HepG2 (cell line): Measurements from ENCODE around the gene CALD1. TPM values are rescaled to one million over a fixed set of nuclear protein-coding genes. Genes with fewer than 3 reads are reported as not detected.

Experiments
- ATAC-seq: fragments of 200-7000 bp; cut with Tn5 transposase; 3 replicates; pipeline ENCODE4 v1.9.1; 2020; ENCODE audit warnings: mild to moderate bottlenecking, moderate library complexity
- BruUV-seq: library from RNA; stranded (reverse); fragments of 400-500 nt; replicated peaks from 2 replicates; lab custom pipeline; 2021; lab: Mats Ljungman, UMichigan
- CTCF ChIA-PET: fragments of 300-600 bp; formaldehyde crosslinking; extraction: SDS; loops from one replicate; lab custom pipeline; 2021; ENCODE audit warnings: low total read pairs, inconsistent platforms, low intra/inter-chr PET ratio; lab: Yijun Ruan, JAX
- POLR2A ChIA-PET: fragments of 350-600 bp; sonication (Branson Sonifier 250); formaldehyde crosslinking; loops from one replicate; lab custom pipeline; 2020; ENCODE audit warnings: antibody characterized with exemption, inconsistent platforms; lab: Yijun Ruan, JAX
- DNase-seq: peaks from one replicate; pipeline ENCODE4 v3.0.0-alpha.2; 2015; ENCODE audit warnings: low spot score
- FAIRE-seq: peaks from 3 replicates; lab custom pipeline; 2011; peaks lifted over from hg19 to GRCh38; lab: Jason Lieb, UNC
- H2AFZ ChIP-seq: one replicate; pipeline ENCODE4 v1.6.1; 2011; ENCODE audit warnings: low read length, inconsistent platforms
- H3K27ac ChIP-seq: fragments of 300-600 bp; 3 replicates; pipeline ENCODE4 v1.8.0; 2011; ENCODE audit warnings: mixed run types, mild to moderate bottlenecking, mixed read lengths, low read length, inconsistent platforms; ENCODE audit not compliant: insufficient read depth; ENCODE audit errors: extremely low read length
- H3K27me3 ChIP-seq, 2 experiments: fragments of 200-600 bp in 1 of 2; 2 replicates in 1 of 2; 3 replicates in 1 of 2; pipeline versions ENCODE4 v1.6.0 to v1.8.0; 2011; ENCODE audit warnings: low read length in 2 of 2, mild to moderate bottlenecking in 2 of 2, moderate library complexity in 2 of 2, inconsistent platforms in 1 of 2; ENCODE audit not compliant: insufficient read depth in 2 of 2, control insufficient read depth in 1 of 2
- H3K36me3 ChIP-seq, 2 experiments: fragments of 200-600 bp in 1 of 2; replicated peaks in 1 of 2; 2 replicates in 1 of 2; 3 replicates in 1 of 2; pipeline versions ENCODE4 v1.5.1 to v1.8.0; 2011; ENCODE audit warnings: low read length in 2 of 2, inconsistent platforms in 1 of 2; ENCODE audit not compliant: insufficient read depth in 2 of 2, control insufficient read depth in 1 of 2
- H3K4me1 ChIP-seq: 2 replicates; pipeline ENCODE4 v1.5.1; 2012; ENCODE audit warnings: low read length, inconsistent platforms; ENCODE audit not compliant: insufficient read depth
- H3K4me2 ChIP-seq: 2 replicates; pipeline ENCODE4 v1.6.0; 2011; ENCODE audit warnings: low read depth, low read length, inconsistent platforms
- H3K4me3 ChIP-seq, 3 experiments: fragments of 200-600 bp in 1 of 3; sonication (generic), shearing (Covaris generic) in 1 of 3; replicated peaks in 1 of 3; 2 replicates each; pipeline ENCODE4 v1.5.1; 2011 to 2016; ENCODE audit warnings: low read length in 3 of 3, inconsistent platforms in 2 of 3, low read depth in 2 of 3, mild to moderate bottlenecking in 2 of 3, control low read depth in 1 of 3, mixed read lengths in 1 of 3; ENCODE audit not compliant: insufficient read depth in 1 of 3
- H3K79me2 ChIP-seq: one replicate; pipeline ENCODE4 v1.6.1; 2011; ENCODE audit warnings: low read length, inconsistent platforms; ENCODE audit not compliant: insufficient read depth
- H3K9ac ChIP-seq: 2 replicates; pipeline ENCODE4 v1.6.0; 2011; ENCODE audit warnings: mild to moderate bottlenecking, low read depth, low read length, inconsistent platforms; ENCODE audit not compliant: insufficient read depth
- H3K9me3 ChIP-seq: 2 replicates; pipeline ENCODE4 v1.5.1; 2012; ENCODE audit warnings: mild to moderate bottlenecking, low read length
- H4K20me1 ChIP-seq: 2 replicates; pipeline ENCODE4 v1.6.0; 2011; ENCODE audit warnings: inconsistent platforms, mild to moderate bottlenecking, low read length, moderate library complexity; ENCODE audit not compliant: insufficient read depth
- CHD4 ChIP-seq: fragments of 200-600 bp; sonication (generic); IDR thresholded peaks from 2 replicates; pipeline ENCODE4 v1.7.0; 2017; ENCODE audit warnings: mild to moderate bottlenecking, low read length, borderline replicate concordance
- HMG20A ChIP-seq: IDR thresholded peaks from 2 replicates; pipeline ENCODE4 v1.6.1; 2016; ENCODE audit warnings: borderline replicate concordance
- HNRNPK ChIP-seq: fragments of 200-400 bp; formaldehyde crosslinking; IDR thresholded peaks from 2 replicates; pipeline ENCODE4 v1.6.1; 2018; ENCODE audit warnings: low read length, low read depth, moderate library complexity, mild to moderate bottlenecking; ENCODE audit not compliant: poor library complexity, severe bottlenecking
- NR3C1 ChIP-seq: sonication (generic); formaldehyde crosslinking; IDR thresholded peaks from 2 replicates; pipeline ENCODE4 v1.4.0; 2020; ENCODE audit warnings: missing genetic modification reagents
- SAFB2 ChIP-seq: sonication (generic); formaldehyde crosslinking; IDR thresholded peaks from 2 replicates; pipeline ENCODE4 v1.5.1; 2020; ENCODE audit warnings: missing genetic modification reagents, low read depth, mild to moderate bottlenecking, borderline replicate concordance
- SRF ChIP-seq: IDR thresholded peaks from 2 replicates; pipeline ENCODE4 v1.6.1; 2011; ENCODE audit warnings: mild to moderate bottlenecking, low read depth, low read length, moderate library complexity
- SUZ12 ChIP-seq: fragments of 150-350 bp; IDR thresholded peaks from 2 replicates; pipeline ENCODE4 v1.6.1; 2014; ENCODE audit warnings: low read depth, low read length
- ZFP82 ChIP-seq: sonication (generic); formaldehyde crosslinking; IDR thresholded peaks from 2 replicates; pipeline ENCODE4 v1.5.1; 2020; ENCODE audit warnings: mild to moderate bottlenecking, missing genetic modification reagents, borderline replicate concordance
- ZIK1 ChIP-seq: sonication (generic); formaldehyde crosslinking; IDR thresholded peaks from 2 replicates; pipeline ENCODE4 v1.5.0; 2020; ENCODE audit warnings: mild to moderate bottlenecking, low read depth, missing genetic modification reagents, borderline replicate concordance
- ZKSCAN8 ChIP-seq: IDR thresholded peaks from 2 replicates; pipeline ENCODE4 v1.6.1; 2016; ENCODE audit warnings: borderline replicate concordance, missing genetic modification reagents, missing compliant biosample characterization
- ZNF557 ChIP-seq: sonication (generic); formaldehyde crosslinking; IDR thresholded peaks from 2 replicates; pipeline ENCODE4 v1.4.0; 2020; ENCODE audit warnings: missing genetic modification reagents
- WGBS: methylation state at CpG from one replicate; pipeline ENCODE4 v1.1.6; 2017; ENCODE audit warnings: low lambda C conversion rate; 5-methylcytosine and 5-hydroxymethylcytosine counted together
- in situ Hi-C: cut with HindIII; loops from 2 replicates; pipeline ENCODE4 v1.10.0; 2017; ENCODE audit warnings: low pct_unique_long_range_greater_than_20kb; ENCODE audit not compliant: extremely low pct_ligation_motif_present
- intact Hi-C: fragments of 100-400 bp; cut with micrococcal nuclease; formaldehyde crosslinking; loops from one replicate; pipeline ENCODE4 v1.10.0; 2022; ENCODE audit not compliant: unreplicated experiment
- polyA plus RNA-seq, 8 experiments: library from polyadenylated mRNA; depleted of rRNA in 3 of 8; stranded (reverse) in 7 of 8; unstranded in 1 of 8; fragments of >200 nt; fragmentation: Illumina TruSeq in 4 of 8; extraction: Trizol in 4 of 8; gene quantifications; 2 replicates each; pipeline versions ENCODE4 v1.2.1 to v1.2.3, GENCODE V29; 2011 to 2016; ENCODE audit warnings: low read depth in 4 of 8, missing spikeins in 1 of 8, mixed read lengths in 1 of 8; ENCODE audit not compliant: insufficient read depth in 1 of 8
- total RNA-seq, 5 experiments: library from RNA; depleted of rRNA; stranded (reverse); fragments of >200 nt; fragmentation: Illumina TruSeq; extraction: Trizol; gene quantifications; 2 replicates each; pipeline ENCODE4 v1.2.3, GENCODE V29; 2016; ENCODE audit warnings: low read depth in 1 of 5
- TF ChIP-seq, protein P1 (sequence below): sonication (generic); formaldehyde crosslinking; IDR thresholded peaks from 2 replicates; pipeline ENCODE4 v1.4.0; 2020; ENCODE audit warnings: mild to moderate bottlenecking, missing genetic modification reagents
- TF ChIP-seq, protein P2 (sequence below): sonication (generic); formaldehyde crosslinking; IDR thresholded peaks from 2 replicates; pipeline ENCODE4 v1.4.0; 2020; ENCODE audit warnings: missing genetic modification reagents, borderline replicate concordance

CALD1 gene
- total and polyA plus RNA-seq, 2 of the 13 experiments (the other 11 are each of a cell fraction or from before 2014, with no cell fraction given), result 53.0 to 112 TPM

DNA sequence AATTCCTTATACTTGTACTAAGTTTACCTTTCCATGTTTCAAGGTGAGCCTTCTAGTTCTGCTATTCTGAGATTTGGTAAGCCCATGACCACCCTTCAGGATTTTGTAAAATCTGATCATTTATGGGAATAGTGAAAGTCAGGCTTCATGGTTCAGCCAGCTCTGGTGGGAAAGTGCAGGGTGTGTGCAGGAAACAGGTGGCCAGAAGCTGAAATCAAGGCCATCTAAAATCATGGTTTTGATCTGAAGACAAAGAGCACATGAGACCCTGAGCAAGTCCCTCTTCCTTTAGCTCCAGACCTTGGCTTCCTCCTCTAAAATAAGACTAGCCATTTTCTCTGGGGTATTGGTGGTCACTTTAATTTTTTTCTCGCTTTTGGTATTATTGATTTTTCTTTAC is 91.3 kb downstream of the CALD1 start:
- Histone ChIP-seq H3K27me3 (no peaks in the 10 kb centered on the region), H3K9me3 (no peaks in the 10 kb centered on the region), H3K36me3 (no peaks in the 10 kb centered on the region), H3K4me3 (no peak overlapping the region), H4K20me1 (no peaks in the 10 kb centered on the region), H3K79me2 (no peaks in the 10 kb centered on the region), H2AFZ (no peak overlapping the region), H3K4me2 (no peak overlapping the region), H3K4me1 (no peaks in the 10 kb centered on the region), H3K27ac (no peak overlapping the region), H3K9ac (no peak overlapping the region)
- TF ChIP-seq HMG20A (CRISPR knock-in tag) (no peak), NR3C1 (no peak), ZFP82 (no peak), ZNF557 (CRISPR knock-in tag) (no peak), ZKSCAN8 (CRISPR knock-in tag) (no peak), SRF (no peak), SUZ12 (no peak), SAFB2 (CRISPR knock-in tag) (no peak), HNRNPK (no peak), ZIK1 (CRISPR knock-in tag) (no peak), CHD4 (no peak)
- TF ChIP-seq, protein P1, sequence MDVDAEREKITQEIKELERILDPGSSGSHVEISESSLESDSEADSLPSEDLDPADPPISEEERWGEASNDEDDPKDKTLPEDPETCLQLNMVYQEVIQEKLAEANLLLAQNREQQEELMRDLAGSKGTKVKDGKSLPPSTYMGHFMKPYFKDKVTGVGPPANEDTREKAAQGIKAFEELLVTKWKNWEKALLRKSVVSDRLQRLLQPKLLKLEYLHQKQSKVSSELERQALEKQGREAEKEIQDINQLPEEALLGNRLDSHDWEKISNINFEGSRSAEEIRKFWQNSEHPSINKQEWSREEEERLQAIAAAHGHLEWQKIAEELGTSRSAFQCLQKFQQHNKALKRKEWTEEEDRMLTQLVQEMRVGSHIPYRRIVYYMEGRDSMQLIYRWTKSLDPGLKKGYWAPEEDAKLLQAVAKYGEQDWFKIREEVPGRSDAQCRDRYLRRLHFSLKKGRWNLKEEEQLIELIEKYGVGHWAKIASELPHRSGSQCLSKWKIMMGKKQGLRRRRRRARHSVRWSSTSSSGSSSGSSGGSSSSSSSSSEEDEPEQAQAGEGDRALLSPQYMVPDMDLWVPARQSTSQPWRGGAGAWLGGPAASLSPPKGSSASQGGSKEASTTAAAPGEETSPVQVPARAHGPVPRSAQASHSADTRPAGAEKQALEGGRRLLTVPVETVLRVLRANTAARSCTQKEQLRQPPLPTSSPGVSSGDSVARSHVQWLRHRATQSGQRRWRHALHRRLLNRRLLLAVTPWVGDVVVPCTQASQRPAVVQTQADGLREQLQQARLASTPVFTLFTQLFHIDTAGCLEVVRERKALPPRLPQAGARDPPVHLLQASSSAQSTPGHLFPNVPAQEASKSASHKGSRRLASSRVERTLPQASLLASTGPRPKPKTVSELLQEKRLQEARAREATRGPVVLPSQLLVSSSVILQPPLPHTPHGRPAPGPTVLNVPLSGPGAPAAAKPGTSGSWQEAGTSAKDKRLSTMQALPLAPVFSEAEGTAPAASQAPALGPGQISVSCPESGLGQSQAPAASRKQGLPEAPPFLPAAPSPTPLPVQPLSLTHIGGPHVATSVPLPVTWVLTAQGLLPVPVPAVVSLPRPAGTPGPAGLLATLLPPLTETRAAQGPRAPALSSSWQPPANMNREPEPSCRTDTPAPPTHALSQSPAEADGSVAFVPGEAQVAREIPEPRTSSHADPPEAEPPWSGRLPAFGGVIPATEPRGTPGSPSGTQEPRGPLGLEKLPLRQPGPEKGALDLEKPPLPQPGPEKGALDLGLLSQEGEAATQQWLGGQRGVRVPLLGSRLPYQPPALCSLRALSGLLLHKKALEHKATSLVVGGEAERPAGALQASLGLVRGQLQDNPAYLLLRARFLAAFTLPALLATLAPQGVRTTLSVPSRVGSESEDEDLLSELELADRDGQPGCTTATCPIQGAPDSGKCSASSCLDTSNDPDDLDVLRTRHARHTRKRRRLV (CRISPR knock-in tag), result no peak
- TF ChIP-seq, protein P2, sequence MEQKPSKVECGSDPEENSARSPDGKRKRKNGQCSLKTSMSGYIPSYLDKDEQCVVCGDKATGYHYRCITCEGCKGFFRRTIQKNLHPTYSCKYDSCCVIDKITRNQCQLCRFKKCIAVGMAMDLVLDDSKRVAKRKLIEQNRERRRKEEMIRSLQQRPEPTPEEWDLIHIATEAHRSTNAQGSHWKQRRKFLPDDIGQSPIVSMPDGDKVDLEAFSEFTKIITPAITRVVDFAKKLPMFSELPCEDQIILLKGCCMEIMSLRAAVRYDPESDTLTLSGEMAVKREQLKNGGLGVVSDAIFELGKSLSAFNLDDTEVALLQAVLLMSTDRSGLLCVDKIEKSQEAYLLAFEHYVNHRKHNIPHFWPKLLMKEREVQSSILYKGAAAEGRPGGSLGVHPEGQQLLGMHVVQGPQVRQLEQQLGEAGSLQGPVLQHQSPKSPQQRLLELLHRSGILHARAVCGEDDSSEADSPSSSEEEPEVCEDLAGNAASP (CRISPR knock-in tag), result no peak
- DNase-seq (no peak), FAIRE-seq (no peak), ATAC-seq (no peak)
- CTCF ChIA-PET, result no interaction called here
- in situ Hi-C loops, result no loop called here
- POLR2A ChIA-PET, result no interaction called here
- no TSS peak for BruUV-seq
- WGBS, result 93% methylated on average over 1 of the region's 1 CpG
- intact Hi-C loops, result no loop called here
